Prostate gland (tissue), 2 donors: ENCODE measurements around the gene PRKG1. TPM values are rescaled to one million over a fixed set of nuclear protein-coding genes. Genes with fewer than 3 reads are reported as not detected.

ENCODE experiments used
- DNase-seq: peaks from one replicate; pipeline ENCODE4 v3.0.0-alpha.2; 2019; ENCODE audit warnings: low spot score
- H3K27ac ChIP-seq, 2 donors: fragments of 200-600 bp; sonication (generic); 2 replicates each; pipeline ENCODE4 v1.5.1; 2017 to 2019
- H3K27me3 ChIP-seq: fragments of 200-600 bp; sonication (generic); replicated peaks from 2 replicates; pipeline ENCODE4 v1.5.1; 2019; ENCODE audit not compliant: insufficient read depth
- H3K36me3 ChIP-seq, 2 donors: fragments of 200-600 bp; sonication (generic); 1 replicate in 1 of 2; 2 replicates in 1 of 2; pipeline versions ENCODE4 v1.5.1 to v1.8.1; 2017 to 2019
- H3K4me1 ChIP-seq: fragments of 200-600 bp; sonication (generic); replicated peaks from 2 replicates; pipeline ENCODE4 v1.5.1; 2019
- H3K4me3 ChIP-seq, 2 donors: fragments of 200-600 bp; sonication (generic); 2 replicates each; pipeline ENCODE4 v1.5.1; 2017 to 2019
- H3K9me3 ChIP-seq: fragments of 200-600 bp; sonication (generic); 2 replicates; pipeline ENCODE4 v1.5.1; 2017
- POLR2A ChIP-seq: fragments of 450-650 bp; IDR thresholded peaks from one replicate; pipeline ENCODE4 v1.6.1; 2016; ENCODE audit warnings: antibody characterized with exemption, mild to moderate bottlenecking
- POLR2AphosphoS5 ChIP-seq: sonication (generic); formaldehyde crosslinking; IDR thresholded peaks from one replicate; pipeline ENCODE4 v1.6.1; 2017; ENCODE audit warnings: antibody characterized with exemption
- WGBS: methylation state at CpG from one replicate; pipeline ENCODE4 v1.1.5; 2018; 5-methylcytosine and 5-hydroxymethylcytosine counted together
- intact Hi-C: fragments of 100-400 bp; cut with DNase I; formaldehyde crosslinking; loops from one replicate; pipeline ENCODE4 v1.14.2; 2022
- total RNA-seq, 2 donors: library from RNA; depleted of rRNA; stranded (reverse); fragments of >200 nt; gene quantifications; one replicate each; pipeline ENCODE4 v1.1.0, GENCODE V29; 2016
- TF ChIP-seq, protein P1 (sequence below), 4 experiments: fragments of 200-600 bp in 2 of 4; fragments of 450-650 bp in 2 of 4; sonication (generic) in 2 of 4; IDR thresholded peaks; 1 replicate in 3 of 4; 2 replicates in 1 of 4; pipeline ENCODE4 v1.5.1; 2016 to 2019; ENCODE audit warnings: antibody characterized with exemption in 4 of 4, mild to moderate bottlenecking in 2 of 4, moderate library complexity in 2 of 4

Gene PRKG1
- total RNA-seq, 2 donors from 2014 or later = 2.7 to 9.0 TPM

DNA sequence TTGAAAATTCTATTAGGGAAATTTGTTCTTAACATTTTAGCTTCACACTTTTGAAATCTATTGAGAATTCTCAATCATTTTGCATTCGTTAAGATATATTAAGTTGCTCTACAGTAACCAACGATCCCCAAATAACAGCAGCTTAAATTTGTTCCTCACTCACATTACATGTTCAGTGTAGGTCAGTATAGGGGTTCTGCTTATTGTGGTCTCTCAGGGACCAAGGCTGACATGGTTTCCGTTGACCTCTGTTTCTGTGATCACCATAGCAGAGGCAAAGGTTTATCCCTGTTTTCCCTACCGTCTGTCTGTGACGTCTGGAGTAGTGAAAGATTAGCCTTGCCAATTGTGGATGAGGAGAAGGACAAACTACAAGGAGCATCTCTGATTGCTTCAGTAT is 860.1 kb downstream of the PRKG1 start:
- WGBS = 94% methylated on average over 5 of the region's 5 CpGs
- Histone ChIP-seq H3K27ac (no peak overlapping the region), H3K36me3 (no peaks in the 10 kb centered on the region), H3K4me3 (no peak overlapping the region), H3K9me3 (no peaks in the 10 kb centered on the region), H3K27me3 (no peaks in the 10 kb centered on the region), H3K4me1 (no peaks in the 10 kb centered on the region)
- DNase-seq = no peak
- intact Hi-C loops = no loop called here
- TF ChIP-seq POLR2A (no peak), POLR2AphosphoS5 (no peak)
- TF ChIP-seq, protein P1, sequence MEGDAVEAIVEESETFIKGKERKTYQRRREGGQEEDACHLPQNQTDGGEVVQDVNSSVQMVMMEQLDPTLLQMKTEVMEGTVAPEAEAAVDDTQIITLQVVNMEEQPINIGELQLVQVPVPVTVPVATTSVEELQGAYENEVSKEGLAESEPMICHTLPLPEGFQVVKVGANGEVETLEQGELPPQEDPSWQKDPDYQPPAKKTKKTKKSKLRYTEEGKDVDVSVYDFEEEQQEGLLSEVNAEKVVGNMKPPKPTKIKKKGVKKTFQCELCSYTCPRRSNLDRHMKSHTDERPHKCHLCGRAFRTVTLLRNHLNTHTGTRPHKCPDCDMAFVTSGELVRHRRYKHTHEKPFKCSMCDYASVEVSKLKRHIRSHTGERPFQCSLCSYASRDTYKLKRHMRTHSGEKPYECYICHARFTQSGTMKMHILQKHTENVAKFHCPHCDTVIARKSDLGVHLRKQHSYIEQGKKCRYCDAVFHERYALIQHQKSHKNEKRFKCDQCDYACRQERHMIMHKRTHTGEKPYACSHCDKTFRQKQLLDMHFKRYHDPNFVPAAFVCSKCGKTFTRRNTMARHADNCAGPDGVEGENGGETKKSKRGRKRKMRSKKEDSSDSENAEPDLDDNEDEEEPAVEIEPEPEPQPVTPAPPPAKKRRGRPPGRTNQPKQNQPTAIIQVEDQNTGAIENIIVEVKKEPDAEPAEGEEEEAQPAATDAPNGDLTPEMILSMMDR (IDR thresholded peaks at IDR 0.05) = no peak

DNA sequence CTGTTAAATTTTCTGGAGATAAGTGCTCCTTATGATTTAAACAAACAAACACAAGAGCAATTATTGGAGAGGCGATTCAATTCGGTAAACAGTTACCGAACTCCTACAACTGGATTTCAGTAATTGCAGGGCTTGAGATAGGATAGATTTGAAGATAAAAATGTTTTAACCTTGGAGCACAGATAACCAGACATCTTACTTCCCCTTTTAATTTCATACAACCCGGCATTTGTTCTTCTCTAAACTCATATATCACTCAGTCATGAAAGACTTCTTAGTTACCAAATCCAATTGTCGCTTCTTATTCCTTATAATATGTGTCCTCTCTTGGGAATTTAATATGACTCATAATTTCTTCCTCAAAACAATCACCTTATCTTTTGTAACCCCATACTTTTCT is 861.1 kb downstream of the PRKG1 start:
- DNase-seq = no peak
- Histone ChIP-seq H3K27me3 (no peaks in the 10 kb centered on the region), H3K4me1 (no peaks in the 10 kb centered on the region), H3K36me3 (no peaks in the 10 kb centered on the region), H3K27ac (no peak overlapping the region), H3K4me3 (no peak overlapping the region), H3K9me3 (no peaks in the 10 kb centered on the region)
- 52% methylated on average over 5 of the region's 5 CpGs for WGBS
- intact Hi-C loops = no loop called here
- TF ChIP-seq POLR2A = no peak
- TF ChIP-seq, protein P1 (IDR thresholded peaks at IDR 0.05) = no peak

DNA sequence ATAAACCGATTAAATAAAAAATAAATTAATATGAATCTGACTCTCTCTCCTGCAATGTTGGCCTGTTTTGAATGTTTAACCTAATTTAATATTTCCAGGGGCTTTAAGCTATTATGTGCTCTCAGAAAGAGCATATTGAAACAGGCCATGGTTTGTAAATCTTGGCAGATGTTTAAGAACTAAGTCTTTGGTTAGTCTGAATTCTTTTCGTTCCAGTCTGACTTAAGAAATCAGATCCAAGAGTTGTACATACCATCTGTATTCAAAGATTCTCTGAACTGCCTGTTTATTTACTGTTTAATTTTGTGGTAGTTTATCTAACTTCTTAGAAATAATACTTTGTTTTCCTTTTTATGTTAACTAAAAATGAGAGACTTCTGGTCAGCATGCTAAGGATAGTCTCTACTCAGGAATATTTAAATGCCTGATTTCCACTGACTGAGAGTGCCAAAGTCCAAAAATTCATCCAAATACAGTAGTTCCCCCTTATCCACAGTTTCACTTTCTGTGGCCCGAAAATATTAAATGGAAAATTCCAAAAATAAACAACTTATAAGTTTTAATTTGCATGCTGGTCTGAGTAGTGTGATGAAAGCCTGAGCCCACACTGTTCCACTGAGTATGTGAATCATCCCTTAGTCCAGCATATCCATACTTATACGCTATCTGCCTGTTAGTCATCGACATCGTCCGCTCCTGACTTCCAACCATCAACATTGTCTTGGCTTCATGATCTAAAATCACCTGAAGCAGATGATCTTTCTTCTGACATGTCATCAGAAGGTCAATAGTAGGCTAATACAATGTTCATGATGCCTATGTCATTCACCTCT is 863.2 kb downstream of the PRKG1 start:
- no peak overlapping the region for H3K27ac ChIP-seq
- WGBS = 79% methylated on average over 7 of the region's 7 CpGs
- intact Hi-C loops = no loop called here

DNA sequence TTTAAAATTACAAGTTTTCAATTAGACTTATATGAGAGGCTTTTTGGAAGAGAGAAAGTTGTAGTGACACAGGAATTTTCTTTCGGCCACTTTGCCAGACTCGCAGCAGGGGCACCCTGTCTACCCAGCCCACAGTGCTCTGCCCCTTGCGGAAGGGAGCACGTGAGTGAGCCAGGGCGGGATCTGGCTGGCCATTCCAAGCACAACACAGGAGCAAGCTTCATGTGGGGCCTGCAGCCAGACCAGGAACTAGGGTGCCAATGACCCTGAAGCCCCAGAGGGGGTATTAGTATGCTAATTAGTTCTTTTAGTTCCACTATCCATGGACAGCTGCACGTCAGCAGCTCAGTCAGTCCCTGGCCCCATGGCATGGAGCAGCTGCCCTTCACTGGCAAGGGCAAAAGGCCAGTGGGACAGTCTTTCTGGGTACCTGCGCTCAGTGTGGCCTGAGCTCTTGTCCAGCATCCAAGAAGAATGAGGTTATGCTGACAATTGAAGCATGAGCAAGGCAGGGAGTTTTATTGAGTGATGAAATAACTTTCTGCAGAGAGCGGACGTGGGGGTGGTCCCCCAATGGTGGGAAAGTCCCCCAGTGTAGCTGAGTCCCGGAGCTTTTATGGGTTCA is 876.2 kb downstream of the PRKG1 start:
- no peak overlapping the region for H3K4me3 ChIP-seq
- no peaks in the 10 kb centered on the region for H3K27me3 ChIP-seq
- no peak for DNase-seq
- intact Hi-C loops = no loop called here
- TF ChIP-seq POLR2A (no peak), POLR2AphosphoS5 (no peak)
- TF ChIP-seq, protein P1 (IDR thresholded peaks at IDR 0.05) = no peak
- no peak overlapping the region for H3K27ac ChIP-seq
- WGBS = 87% methylated on average over 10 of the region's 10 CpGs
- no peaks in the 10 kb centered on the region for H3K9me3 ChIP-seq
- H3K4me1 ChIP-seq = no peaks in the 10 kb centered on the region
- no peaks in the 10 kb centered on the region for H3K36me3 ChIP-seq

More for the DNA sequence above, 863.2 kb downstream of the PRKG1 start:
- no peak for DNase-seq
- no peaks in the 10 kb centered on the region for H3K36me3 ChIP-seq
- no peak overlapping the region for H3K4me3 ChIP-seq
- no peaks in the 10 kb centered on the region for H3K4me1 ChIP-seq
- no peaks in the 10 kb centered on the region for H3K9me3 ChIP-seq
- TF ChIP-seq, protein P1 (IDR thresholded peaks at IDR 0.05) = no peak
- TF ChIP-seq POLR2A (no peak), POLR2AphosphoS5 (no peak)
- no peaks in the 10 kb centered on the region for H3K27me3 ChIP-seq
